ENCODE measurements around the gene TTYH3.

- TF ChIP-seq SIRT6 (IDR thresholded peaks at IDR 0.05; ENCODE audit: low read length) (no peak), JUN (IDR thresholded peaks at IDR 0.05; ENCODE audit: low read depth, low read length) (no peak)
- TF ChIP-seq, protein P1, sequence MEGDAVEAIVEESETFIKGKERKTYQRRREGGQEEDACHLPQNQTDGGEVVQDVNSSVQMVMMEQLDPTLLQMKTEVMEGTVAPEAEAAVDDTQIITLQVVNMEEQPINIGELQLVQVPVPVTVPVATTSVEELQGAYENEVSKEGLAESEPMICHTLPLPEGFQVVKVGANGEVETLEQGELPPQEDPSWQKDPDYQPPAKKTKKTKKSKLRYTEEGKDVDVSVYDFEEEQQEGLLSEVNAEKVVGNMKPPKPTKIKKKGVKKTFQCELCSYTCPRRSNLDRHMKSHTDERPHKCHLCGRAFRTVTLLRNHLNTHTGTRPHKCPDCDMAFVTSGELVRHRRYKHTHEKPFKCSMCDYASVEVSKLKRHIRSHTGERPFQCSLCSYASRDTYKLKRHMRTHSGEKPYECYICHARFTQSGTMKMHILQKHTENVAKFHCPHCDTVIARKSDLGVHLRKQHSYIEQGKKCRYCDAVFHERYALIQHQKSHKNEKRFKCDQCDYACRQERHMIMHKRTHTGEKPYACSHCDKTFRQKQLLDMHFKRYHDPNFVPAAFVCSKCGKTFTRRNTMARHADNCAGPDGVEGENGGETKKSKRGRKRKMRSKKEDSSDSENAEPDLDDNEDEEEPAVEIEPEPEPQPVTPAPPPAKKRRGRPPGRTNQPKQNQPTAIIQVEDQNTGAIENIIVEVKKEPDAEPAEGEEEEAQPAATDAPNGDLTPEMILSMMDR (IDR thresholded peaks at IDR 0.05; ENCODE audit: control extremely low read depth in 1 of 3, insufficient read depth in 1 of 3, low read depth in 1 of 3, low read length in 3 of 3) = no peak
Observed at GRCh38 chr7:2668401-2668800, 36.6 kb downstream of the TTYH3 start.

All from H1 (cell line).